CD4-positive, alpha-beta T cell (primary cell): ENCODE data around the gene MSANTD2. TPM values are rescaled to one million over a fixed set of nuclear protein-coding genes. Genes with fewer than 3 reads are reported as not detected.

Experiments
- ATAC-seq: fragments of 200-7000 bp; cut with Tn5 transposase; one replicate; pipeline ENCODE4 v1.10.0; 2022; ENCODE audit warnings: mild to moderate bottlenecking; ENCODE audit not compliant: poor library complexity
- CTCF ChIA-PET: fragments of 350-600 bp; sonication (Branson Sonifier 250); formaldehyde crosslinking; loops from one replicate; lab custom pipeline; 2021; ENCODE audit warnings: antibody characterized with exemption, inconsistent platforms; lab: Charles Lee
- POLR2A ChIA-PET: fragments of 350-600 bp; sonication (Branson Sonifier 250); formaldehyde crosslinking; loops from one replicate; lab custom pipeline; 2021; ENCODE audit warnings: antibody characterized with exemption, inconsistent platforms; lab: Charles Lee
- DNase-seq, 14 experiments: peaks; one replicate each; pipeline ENCODE4 v3.0.0-alpha.2; 2013 to 2020; ENCODE audit warnings: mixed read lengths in 2 of 14
- H3K27ac ChIP-seq, 2 donors: one replicate each; pipeline versions ENCODE4 v1.5.1 to v1.7.0; 2013; ENCODE audit warnings: low read length in 2 of 2, low read depth in 1 of 2, mild to moderate bottlenecking in 1 of 2
- H3K27me3 ChIP-seq, 2 experiments: 1 replicate in 1 of 2; 2 replicates in 1 of 2; pipeline versions ENCODE4 v1.6.1 to v1.7.0; 2013; ENCODE audit warnings: low read length in 2 of 2, control low read depth in 1 of 2, mild to moderate bottlenecking in 1 of 2, moderate library complexity in 1 of 2; ENCODE audit not compliant: insufficient read depth in 2 of 2, control insufficient read depth in 1 of 2
- H3K36me3 ChIP-seq: one replicate; pipeline ENCODE4 v1.6.1; 2013; ENCODE audit warnings: low read length, control low read depth; ENCODE audit not compliant: insufficient read depth
- H3K4me1 ChIP-seq: one replicate; pipeline ENCODE4 v1.6.1; 2013; ENCODE audit warnings: low read length, control low read depth; ENCODE audit not compliant: insufficient read depth
- H3K4me3 ChIP-seq: one replicate; pipeline ENCODE4 v1.5.1; 2013; ENCODE audit warnings: mild to moderate bottlenecking, low read length, moderate library complexity
- H3K9me3 ChIP-seq, 2 experiments: 1 replicate in 1 of 2; 2 replicates in 1 of 2; pipeline versions ENCODE4 v1.6.1 to v1.7.0; 2013; ENCODE audit warnings: low read length in 2 of 2, mild to moderate bottlenecking in 2 of 2, control low read depth in 1 of 2, moderate library complexity in 1 of 2; ENCODE audit not compliant: control insufficient read depth in 1 of 2, insufficient read depth in 1 of 2
- H3K27ac Mint-ChIP-seq: one replicate; pipeline ENCODE4 v1.8.0; 2020; ENCODE audit warnings: mixed read lengths
- H3K27me3 Mint-ChIP-seq: one replicate; pipeline ENCODE4 v1.8.0; 2021; ENCODE audit warnings: mixed read lengths
- H3K36me3 Mint-ChIP-seq: one replicate; pipeline ENCODE4 v1.8.0; 2021; ENCODE audit warnings: low read depth, mixed read lengths
- H3K4me1 Mint-ChIP-seq: one replicate; pipeline ENCODE4 v1.8.0; 2021; ENCODE audit warnings: low read depth, mixed read lengths
- H3K4me3 Mint-ChIP-seq: one replicate; pipeline ENCODE4 v1.8.0; 2020; ENCODE audit warnings: mild to moderate bottlenecking, mixed read lengths
- H3K9me3 Mint-ChIP-seq: one replicate; pipeline ENCODE4 v1.8.0; 2020; ENCODE audit warnings: mixed read lengths
- intact Hi-C, 2 experiments: fragments of 100-400 bp; cut with DNase I in 1 of 2; cut with micrococcal nuclease in 1 of 2; formaldehyde crosslinking; loops; one replicate each; pipeline versions ENCODE4 v1.15.1 to v1.9.0; 2023 to 2025; cut with DNase I, micrococcal nuclease
- total RNA-seq, 174 experiments: library from RNA in 2 of 174; stranded (reverse) in 2 of 174; gene quantifications; one replicate each; pipeline ENCODE4 v1.2.3 and lab custom pipeline; 2021 to 2026
- TF ChIP-seq, protein P1 (sequence below): fragments of 200-600 bp; IDR thresholded peaks from one replicate; pipeline ENCODE4 v1.8.0; 2022; ENCODE audit warnings: antibody characterized with exemption, mild to moderate bottlenecking

The MSANTD2 gene
- total RNA-seq, 2 experiments from 2014 or later = 4.2 to 5.1 TPM

DNA sequence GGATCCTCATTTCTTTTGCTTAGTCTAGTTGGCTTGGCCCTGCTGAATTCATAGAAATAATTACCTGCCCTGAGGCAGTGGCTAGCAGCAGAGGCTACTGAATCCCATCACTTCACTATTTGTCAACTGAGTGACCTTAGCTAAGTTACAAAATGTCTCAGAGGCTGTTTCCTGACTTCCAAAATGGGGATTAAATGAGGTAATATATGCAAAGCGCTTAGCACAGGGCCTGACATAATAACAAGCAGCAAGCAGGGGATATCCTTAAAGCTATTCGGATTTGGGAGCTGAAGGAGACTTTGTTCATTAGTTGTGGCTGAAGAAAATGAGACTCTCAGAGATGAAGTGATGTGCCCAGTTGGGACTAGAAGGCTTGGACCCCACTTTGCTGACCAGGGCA, 57.7 kb downstream of the MSANTD2 start:
- Histone ChIP-seq H3K36me3 (no peaks in the 10 kb centered on the region), H3K27me3 (peaks cover 0 to 6% of the 10 kb centered on the region in 2 experiments), H3K27ac (no peak overlapping the region), H3K4me1 (peaks cover 35% of the 10 kb centered on the region), H3K9me3 (no peaks in the 10 kb centered on the region), H3K4me3 (no peak overlapping the region)
- intact Hi-C loops = loop anchor here in 1 of 2 experiments (10.0 kb wide), 1 partner anchor 212 kb away; the partner anchor contains the start of gene CCDC15
- H3K36me3 Mint-ChIP-seq = peaks cover 5% of the 10 kb centered on the region
- no peak for DNase-seq
- CTCF ChIA-PET = interaction anchor here (1.4 kb wide), 1 partner anchor 10 kb away, joined by 4 read pairs; the partner anchor contains the start of gene VSIG2
- H3K4me1 Mint-ChIP-seq = peaks cover 26% of the 10 kb centered on the region
- H3K27me3 Mint-ChIP-seq = peaks cover 7% of the 10 kb centered on the region
- no peak overlapping the region for H3K27ac Mint-ChIP-seq
- TF ChIP-seq, protein P1, sequence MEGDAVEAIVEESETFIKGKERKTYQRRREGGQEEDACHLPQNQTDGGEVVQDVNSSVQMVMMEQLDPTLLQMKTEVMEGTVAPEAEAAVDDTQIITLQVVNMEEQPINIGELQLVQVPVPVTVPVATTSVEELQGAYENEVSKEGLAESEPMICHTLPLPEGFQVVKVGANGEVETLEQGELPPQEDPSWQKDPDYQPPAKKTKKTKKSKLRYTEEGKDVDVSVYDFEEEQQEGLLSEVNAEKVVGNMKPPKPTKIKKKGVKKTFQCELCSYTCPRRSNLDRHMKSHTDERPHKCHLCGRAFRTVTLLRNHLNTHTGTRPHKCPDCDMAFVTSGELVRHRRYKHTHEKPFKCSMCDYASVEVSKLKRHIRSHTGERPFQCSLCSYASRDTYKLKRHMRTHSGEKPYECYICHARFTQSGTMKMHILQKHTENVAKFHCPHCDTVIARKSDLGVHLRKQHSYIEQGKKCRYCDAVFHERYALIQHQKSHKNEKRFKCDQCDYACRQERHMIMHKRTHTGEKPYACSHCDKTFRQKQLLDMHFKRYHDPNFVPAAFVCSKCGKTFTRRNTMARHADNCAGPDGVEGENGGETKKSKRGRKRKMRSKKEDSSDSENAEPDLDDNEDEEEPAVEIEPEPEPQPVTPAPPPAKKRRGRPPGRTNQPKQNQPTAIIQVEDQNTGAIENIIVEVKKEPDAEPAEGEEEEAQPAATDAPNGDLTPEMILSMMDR = no peak
- POLR2A ChIA-PET = no interaction called here
- ATAC-seq = no peak
- H3K9me3 Mint-ChIP-seq = no peaks in the 10 kb centered on the region
- no peak overlapping the region for H3K4me3 Mint-ChIP-seq

DNA sequence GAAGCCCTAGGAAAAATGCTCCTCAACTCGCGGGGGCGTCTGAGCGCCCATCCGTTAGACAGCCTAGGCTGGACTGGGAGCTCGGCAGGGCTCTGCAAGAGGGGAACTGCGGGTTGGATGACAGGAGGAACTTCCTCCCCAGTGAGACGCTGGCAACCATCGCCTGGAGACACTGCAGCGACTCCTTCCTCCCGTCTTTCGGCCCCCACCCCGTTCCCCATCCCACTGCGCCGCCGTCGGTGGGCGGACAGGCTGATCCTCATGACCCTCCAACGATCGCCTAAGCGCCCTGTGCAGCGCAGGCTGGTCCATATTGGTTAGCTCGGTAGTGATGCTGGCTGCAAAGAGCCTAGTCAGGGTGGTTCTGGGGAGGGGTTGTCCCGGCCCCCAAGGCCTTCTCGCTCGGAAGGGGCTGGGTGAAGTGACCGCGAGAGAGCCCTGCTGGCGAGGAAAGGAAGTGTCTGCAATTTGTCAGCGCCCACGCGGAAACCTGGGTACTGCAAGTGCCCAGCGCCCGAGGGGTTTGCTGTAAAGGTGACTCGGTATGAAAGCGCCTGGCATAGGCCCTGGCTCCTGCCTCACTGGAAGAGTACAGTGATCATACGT, 59.8 kb downstream of the MSANTD2 start:
- Histone ChIP-seq H3K27me3 (peaks cover 0 to 6% of the 10 kb centered on the region in 2 experiments), H3K9me3 (no peaks in the 10 kb centered on the region), H3K4me1 (peaks cover 19% of the 10 kb centered on the region), H3K27ac (no peak overlapping the region), H3K4me3 (peak overlapping the region; percentile 64), H3K36me3 (no peaks in the 10 kb centered on the region)
- intact Hi-C loops = loop anchor here in 1 of 2 experiments (10.0 kb wide), 1 partner anchor 214 kb away; the partner anchor contains the start of gene CCDC15
- Mint-ChIP-seq H3K36me3 (no peaks in the 10 kb centered on the region), H3K9me3 (no peaks in the 10 kb centered on the region), H3K4me1 (peaks cover 21% of the 10 kb centered on the region), H3K27ac (no peak overlapping the region), H3K4me3 (peak overlapping the region; percentile 83), H3K27me3 (peaks cover 7% of the 10 kb centered on the region)
- CTCF ChIA-PET = interaction anchor here (0.7 to 2.4 kb wide), 5 partner anchors 14 to 70 kb away, joined by 3 to 10 read pairs (median 6); partner anchors contain the start of genes SIAE and SPA17
- POLR2A ChIA-PET = interaction anchor here (0.6 to 1.3 kb wide), 3 partner anchors 11 to 71 kb away, joined by 3 to 6 read pairs (median 5); partner anchors contain the start of gene VSIG2
- ATAC-seq = peak; percentile 58
- peak in 12 of 14 experiments; percentile 32 to 82 (median 44) for DNase-seq
- TF ChIP-seq, protein P1 = peak; percentile 62

DNA sequence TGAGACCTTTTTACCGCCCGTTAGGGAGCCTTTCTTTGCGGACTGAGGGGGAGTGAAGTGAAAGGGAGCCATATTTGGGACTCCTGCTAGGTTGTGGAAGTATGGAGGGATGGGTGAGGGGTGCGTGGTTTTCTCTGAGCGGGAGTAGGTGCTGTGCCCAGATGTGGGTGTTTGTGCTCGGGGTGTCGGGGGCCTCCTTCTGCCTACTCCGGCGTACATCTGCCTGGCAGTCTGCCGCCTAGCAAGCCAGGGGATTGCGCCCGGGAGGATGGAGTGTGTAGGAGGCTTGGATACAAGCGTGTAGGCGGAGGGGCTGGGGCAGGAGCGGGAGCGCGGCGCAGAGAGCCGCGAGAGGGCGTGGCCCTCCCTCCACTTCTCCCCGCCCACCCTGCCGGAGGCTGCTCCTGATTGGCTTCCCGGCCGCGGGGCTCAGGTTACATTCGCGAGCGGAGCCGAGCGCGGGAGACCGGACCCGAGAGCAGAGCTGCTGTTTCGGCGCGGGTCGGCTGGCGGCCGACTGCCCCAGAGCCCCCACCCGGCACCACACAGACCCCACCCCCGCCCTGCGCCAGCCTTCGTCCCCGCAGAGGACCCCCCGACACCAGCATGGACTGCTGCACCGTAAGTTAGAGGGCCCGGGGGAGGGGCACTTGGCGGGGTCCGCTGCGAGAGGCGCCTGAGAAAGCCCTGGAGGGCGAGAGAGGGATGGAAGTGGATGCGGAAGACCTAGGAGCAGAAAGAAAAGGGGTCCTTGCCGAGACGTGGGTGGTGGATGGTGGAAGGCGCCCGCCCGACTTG, 60.5 kb downstream of the MSANTD2 start, which contains the start of gene NRGN:
Gene NRGN (plus strand): TSS at position 464 of the 798 bp plus-strand sequence. CDS start 143 bp downstream, at position 607.
- H3K36me3 Mint-ChIP-seq = no peaks in the 10 kb centered on the region
- no peaks in the 10 kb centered on the region for H3K36me3 ChIP-seq
- CTCF ChIA-PET = interaction anchor here (0.9 to 2.4 kb wide), 5 partner anchors 19 to 70 kb away, joined by 3 to 10 read pairs (median 6); partner anchors contain the start of genes SIAE and SPA17
- ATAC-seq = peak; percentile 92
- H3K9me3 ChIP-seq = no peaks in the 10 kb centered on the region
- peaks cover 7% of the 10 kb centered on the region for H3K27me3 Mint-ChIP-seq
- H3K4me3 ChIP-seq = peak within 1 kb of the TSS; percentile 64
- intact Hi-C loops = loop anchor here in 1 of 2 experiments (2.0 to 10.0 kb wide), 2 partner anchors 67 to 215 kb away; partner anchors contain the start of genes CCDC15, SIAE and SPA17
- peaks cover 16% of the 10 kb centered on the region for H3K4me1 ChIP-seq
- DNase-seq = peak; percentile 68 to 90 (median 80)
- POLR2A ChIA-PET = interaction anchor here (0.6 to 1.3 kb wide), 3 partner anchors 12 to 71 kb away, joined by 3 to 6 read pairs (median 5); partner anchors contain the start of gene VSIG2
- H3K27ac ChIP-seq = no peak within 1 kb of the TSS
- no peak within 1 kb of the TSS for H3K27ac Mint-ChIP-seq
- TF ChIP-seq, protein P1 = no peak
- H3K9me3 Mint-ChIP-seq = no peaks in the 10 kb centered on the region
- peaks cover 21% of the 10 kb centered on the region for H3K4me1 Mint-ChIP-seq
- H3K27me3 ChIP-seq = peaks cover 0 to 6% of the 10 kb centered on the region in 2 experiments
- H3K4me3 Mint-ChIP-seq = peak within 1 kb of the TSS; percentile 83
